Activated B cell treated with CpG ODN at 0.5 μM for 24 hours (primary cell): ENCODE results near the gene BID. TPM values are rescaled to one million over a fixed set of nuclear protein-coding genes. Genes with fewer than 3 reads are reported as not detected.
A peak's percentile ranks its signal among the peaks of the same experiment; 100 is the strongest.

Experiments
- ATAC-seq: fragments of 200-7000 bp; cut with Tn5 transposase; one replicate; pipeline ENCODE4 v1.10.0; 2021; ENCODE audit warnings: low read depth, mild to moderate bottlenecking, moderate library complexity
- CTCF ChIA-PET: fragments of 350-600 bp; sonication (Branson Sonifier 250); formaldehyde crosslinking; loops from one replicate; lab custom pipeline; 2021; ENCODE audit warnings: antibody characterized with exemption; lab: Charles Lee
- POLR2A ChIA-PET: fragments of 350-600 bp; sonication (Branson Sonifier 250); formaldehyde crosslinking; loops from one replicate; lab custom pipeline; 2021; ENCODE audit warnings: antibody characterized with exemption; lab: Charles Lee
- DNase-seq: peaks from one replicate; pipeline ENCODE4 v3.0.0; 2022
- H3K27ac Mint-ChIP-seq: one replicate; pipeline ENCODE4 v1.8.0; 2020; ENCODE audit warnings: mixed read lengths
- H3K27me3 Mint-ChIP-seq: one replicate; pipeline ENCODE4 v1.8.0; 2021; ENCODE audit warnings: mixed read lengths
- H3K36me3 Mint-ChIP-seq: one replicate; pipeline ENCODE4 v1.8.0; 2021; ENCODE audit warnings: low read depth, mixed read lengths
- H3K4me1 Mint-ChIP-seq: one replicate; pipeline ENCODE4 v1.8.0; 2021; ENCODE audit warnings: mixed read lengths
- H3K4me3 Mint-ChIP-seq: one replicate; pipeline ENCODE4 v1.8.0; 2020; ENCODE audit warnings: mild to moderate bottlenecking, mixed read lengths
- H3K9me3 Mint-ChIP-seq: one replicate; pipeline ENCODE4 v1.8.0; 2020; ENCODE audit warnings: mixed read lengths
- CTCF ChIP-seq: fragments of 200-600 bp; IDR thresholded peaks from one replicate; pipeline ENCODE4 v1.8.0; 2022; ENCODE audit warnings: antibody characterized with exemption, mild to moderate bottlenecking
- intact Hi-C: fragments of 100-400 bp; cut with micrococcal nuclease; formaldehyde crosslinking; loops from one replicate; pipeline ENCODE4 v1.15.1; 2024
- total RNA-seq: library from RNA; stranded (reverse); gene quantifications from 2 replicates; pipeline ENCODE4 v1.2.3, GENCODE V29; 2022

Gene BID
- total RNA-seq, 1 donor from 2014 or later = 78.9 TPM

- ATAC-seq = no peak
- peak overlapping the region; percentile 68 for H3K27ac Mint-ChIP-seq
- no peak for DNase-seq
- no peak for TF ChIP-seq CTCF
- no peaks in the 10 kb centered on the region for H3K9me3 Mint-ChIP-seq
- intact Hi-C loops = no loop called here
- H3K27me3 Mint-ChIP-seq = no peaks in the 10 kb centered on the region
- ChIA-PET POLR2A (no interaction called here), CTCF (no interaction called here)
- H3K4me1 Mint-ChIP-seq = peaks cover 48% of the 10 kb centered on the region
- no peak overlapping the region for H3K4me3 Mint-ChIP-seq
- peaks cover 57% of the 10 kb centered on the region for H3K36me3 Mint-ChIP-seq
These were observed 18.7 kb upstream of the BID start for GRCh38 chr22:17792854-17793434.

- peak overlapping the region; percentile 24 for H3K27ac Mint-ChIP-seq
- POLR2A ChIA-PET = interaction anchor here (9.6 kb wide), 1 partner anchor 20 kb away, joined by 64 read pairs; the partner anchor contains the start of gene BID
- peaks cover 42% of the 10 kb centered on the region for H3K4me1 Mint-ChIP-seq
- no peak for TF ChIP-seq CTCF
- CTCF ChIA-PET = no interaction called here
- H3K9me3 Mint-ChIP-seq = no peaks in the 10 kb centered on the region
- no peak for DNase-seq
- H3K4me3 Mint-ChIP-seq = no peak overlapping the region
- H3K27me3 Mint-ChIP-seq = no peaks in the 10 kb centered on the region
- intact Hi-C loops = no loop called here
- ATAC-seq = no peak
- H3K36me3 Mint-ChIP-seq = peaks cover 63% of the 10 kb centered on the region
These were observed 18.0 kb upstream of the BID start for GRCh38 chr22:17792299-17792698.

GRCh38 chr22:17791196-17791595 lies 16.9 kb upstream of the BID start:
- Mint-ChIP-seq H3K9me3 (no peaks in the 10 kb centered on the region), H3K4me1 (peaks cover 31% of the 10 kb centered on the region), H3K36me3 (peaks cover 65% of the 10 kb centered on the region), H3K4me3 (no peak overlapping the region), H3K27ac (peak overlapping the region; percentile 78), H3K27me3 (no peaks in the 10 kb centered on the region)
- no peak for ATAC-seq
- ChIA-PET CTCF (no interaction called here), POLR2A (interaction anchor here (0.8 to 9.6 kb wide), 3 partner anchors 9 to 19 kb away, joined by 3 to 64 read pairs (median 5); partner anchors contain the start of gene BID)
- no peak for TF ChIP-seq CTCF
- no peak for DNase-seq
- intact Hi-C loops = no loop called here

GRCh38 chr22:17789379-17790200 lies 15.3 kb upstream of the BID start:
- POLR2A ChIA-PET = interaction anchor here (1.1 to 9.6 kb wide), 3 partner anchors 8 to 17 kb away, joined by 4 to 64 read pairs (median 5); partner anchors contain the start of gene BID

More at GRCh38 chr22:17789379-17790200, 15.3 kb upstream of the BID start:
- peak overlapping the region; percentile 12 for H3K27ac Mint-ChIP-seq
- no peaks in the 10 kb centered on the region for H3K27me3 Mint-ChIP-seq
- DNase-seq = no peak
- H3K4me3 Mint-ChIP-seq = no peak overlapping the region
- H3K4me1 Mint-ChIP-seq = peaks cover 19% of the 10 kb centered on the region
- no peak for ATAC-seq
- peaks cover 59% of the 10 kb centered on the region for H3K36me3 Mint-ChIP-seq
- intact Hi-C loops = no loop called here
- no peak for TF ChIP-seq CTCF
- CTCF ChIA-PET = no interaction called here
- no peaks in the 10 kb centered on the region for H3K9me3 Mint-ChIP-seq
